Skeletal muscle satellite cell (primary cell): Measurements from ENCODE around the gene CYP27C1.
"Not testable (repeated sequence)": the region's sequence is repeated elsewhere in the genome, so short reads cannot be mapped to it uniquely, and the experiment has no call there.

Experiments used
- H3K27me3 ChIP-seq: 2 replicates; pipeline ENCODE4 v1.7.0; 2013; ENCODE audit warnings: low read length; ENCODE audit not compliant: control insufficient read depth, insufficient read depth
- H3K36me3 ChIP-seq: 2 replicates; pipeline ENCODE4 v1.7.0; 2013; ENCODE audit warnings: mild to moderate bottlenecking, control low read depth, low read length; ENCODE audit not compliant: insufficient read depth
- H3K4me1 ChIP-seq: 2 replicates; pipeline ENCODE4 v1.7.0; 2013; ENCODE audit warnings: low read length; ENCODE audit not compliant: control insufficient read depth, insufficient read depth
- H3K4me2 ChIP-seq: 2 replicates; pipeline ENCODE4 v1.7.0; 2013; ENCODE audit warnings: mild to moderate bottlenecking, low read length
- H3K4me3 ChIP-seq: 2 replicates; pipeline ENCODE4 v1.7.0; 2013; ENCODE audit warnings: low read length
- H3K9ac ChIP-seq: 2 replicates; pipeline ENCODE4 v1.7.0; 2013; ENCODE audit warnings: mild to moderate bottlenecking, low read depth, low read length, moderate library complexity
- H3K9me3 ChIP-seq: replicated peaks from 2 replicates; pipeline ENCODE4 v1.7.0; 2013; ENCODE audit warnings: mild to moderate bottlenecking, control low read depth, low read length

The CYP27C1 gene

DNA sequence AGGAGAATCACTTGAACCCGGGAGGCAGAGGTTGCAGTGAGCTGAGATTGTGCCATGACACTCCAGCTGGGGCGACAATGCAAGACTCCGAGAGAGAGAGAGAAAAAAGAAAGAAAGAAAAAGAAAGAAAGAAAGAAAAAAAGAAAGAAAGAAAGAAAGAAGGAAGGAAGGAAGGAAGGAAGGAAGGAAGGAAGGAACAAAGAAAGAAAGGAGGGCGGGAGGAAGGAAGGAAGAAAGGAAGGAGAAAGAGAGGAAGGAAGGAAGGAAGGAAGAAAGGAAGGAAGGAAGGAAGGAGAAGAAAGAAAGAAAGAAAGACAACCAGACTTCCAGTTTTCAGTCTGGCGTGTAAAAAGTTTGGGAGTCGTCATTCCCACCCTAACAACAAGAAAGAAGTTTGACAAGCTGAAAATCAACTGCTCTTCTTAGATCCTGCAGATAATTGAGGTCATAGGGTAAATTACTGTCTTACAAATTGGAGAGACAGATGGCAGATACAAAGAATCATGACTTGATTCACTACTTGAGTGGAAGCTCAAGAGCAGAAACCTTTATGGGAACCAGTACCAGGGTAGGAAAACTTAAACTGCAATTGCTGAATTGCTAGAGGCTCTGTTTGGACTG, 15.1 kb upstream of the CYP27C1 start:
- no peaks in the 10 kb centered on the region for H3K36me3 ChIP-seq
- H3K4me1 ChIP-seq, result no peaks in the 10 kb centered on the region
- H3K9me3 ChIP-seq, result no peaks in the 10 kb centered on the region
- no peak overlapping the region for H3K9ac ChIP-seq
- no peak overlapping the region for H3K4me2 ChIP-seq
- H3K27me3 ChIP-seq, result no peaks in the 10 kb centered on the region
- no peak overlapping the region for H3K4me3 ChIP-seq

- no peaks in the 10 kb centered on the region for H3K9me3 ChIP-seq
- H3K4me3 ChIP-seq, result no peak overlapping the region
- no peaks in the 10 kb centered on the region for H3K36me3 ChIP-seq
- no peak overlapping the region for H3K9ac ChIP-seq
- H3K4me2 ChIP-seq, result no peak overlapping the region
- no peaks in the 10 kb centered on the region for H3K4me1 ChIP-seq
- H3K27me3 ChIP-seq, result no peaks in the 10 kb centered on the region
These were observed 13.6 kb upstream of the CYP27C1 start for GRCh38 chr2:127233710-127234109.

DNA sequence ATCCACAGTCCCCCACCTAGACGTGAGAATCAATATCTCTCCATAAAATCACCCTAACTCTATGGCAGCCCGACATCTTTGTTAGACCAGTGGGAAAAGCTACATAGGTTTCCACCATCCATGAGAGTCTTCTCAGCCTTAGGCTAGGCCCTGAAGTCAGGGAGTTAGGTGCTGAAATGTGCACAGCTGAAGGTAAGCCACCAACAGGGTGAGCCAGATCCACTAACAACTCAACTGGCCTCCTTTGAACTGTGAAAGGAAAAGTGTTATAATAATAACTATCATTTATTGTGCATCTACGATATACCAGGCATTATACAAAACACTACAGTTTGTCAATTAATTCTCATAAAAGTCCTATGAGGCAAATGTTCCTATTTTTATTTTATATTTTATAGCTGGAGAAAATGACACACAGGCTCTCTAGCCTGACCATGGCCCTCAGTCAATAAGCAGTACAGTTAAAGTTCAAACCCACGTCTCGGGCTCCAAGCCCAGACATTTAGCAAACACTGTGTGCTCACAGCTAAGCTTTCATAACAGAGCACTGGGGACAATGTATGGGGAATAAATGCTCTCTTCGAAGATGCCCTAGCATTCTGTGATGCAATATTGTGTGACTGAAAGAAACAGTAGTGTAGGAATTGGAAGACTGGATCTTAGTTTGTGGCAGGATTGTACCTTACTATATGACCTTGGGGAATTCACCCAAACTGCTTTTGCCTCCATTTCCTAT, 11.2 kb upstream of the CYP27C1 start:
- H3K4me2 ChIP-seq, result no peak overlapping the region
- H3K4me1 ChIP-seq, result peaks cover 8% of the 10 kb centered on the region
- no peak overlapping the region for H3K9ac ChIP-seq
- no peaks in the 10 kb centered on the region for H3K36me3 ChIP-seq
- H3K4me3 ChIP-seq, result no peak overlapping the region
- no peaks in the 10 kb centered on the region for H3K27me3 ChIP-seq
- H3K9me3 ChIP-seq, result no peaks in the 10 kb centered on the region

GRCh38 chr2:127229555-127229954, 9.5 kb upstream of the CYP27C1 start:
- H3K4me2 ChIP-seq, result no peak overlapping the region
- no peak overlapping the region for H3K4me3 ChIP-seq
- H3K27me3 ChIP-seq, result no peaks in the 10 kb centered on the region
- H3K9me3 ChIP-seq, result no peaks in the 10 kb centered on the region
- peaks cover 25% of the 10 kb centered on the region for H3K4me1 ChIP-seq
- H3K36me3 ChIP-seq, result no peaks in the 10 kb centered on the region
- no peak overlapping the region for H3K9ac ChIP-seq

- H3K9me3 ChIP-seq, result no peaks in the 10 kb centered on the region
- H3K27me3 ChIP-seq, result no peaks in the 10 kb centered on the region
- no peaks in the 10 kb centered on the region for H3K36me3 ChIP-seq
- no peak overlapping the region for H3K4me2 ChIP-seq
- no peak overlapping the region for H3K4me3 ChIP-seq
- H3K9ac ChIP-seq, result no peak overlapping the region
- peaks cover 25% of the 10 kb centered on the region for H3K4me1 ChIP-seq
These were observed 8.0 kb upstream of the CYP27C1 start for GRCh38 chr2:127228102-127228501.

DNA sequence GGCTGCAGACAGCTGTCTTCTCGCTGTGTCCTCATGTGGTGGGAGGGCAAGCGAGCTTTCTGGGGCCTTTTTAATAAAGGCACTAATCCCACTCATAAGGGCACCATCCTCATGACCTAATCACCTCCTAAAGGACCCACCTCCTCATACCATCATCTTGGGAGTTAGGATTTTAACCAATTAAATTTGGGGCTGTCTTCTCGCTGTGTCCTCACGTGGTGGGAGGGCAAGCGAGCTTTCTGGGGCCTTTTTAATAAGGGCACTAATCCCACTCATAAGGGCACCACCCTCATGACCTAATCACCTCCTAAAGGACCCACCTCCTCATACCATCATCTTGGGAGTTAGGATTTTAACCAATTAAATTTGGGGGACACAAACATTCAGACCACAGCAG, 7.2 kb upstream of the CYP27C1 start:
- not testable (repeated sequence) for H3K4me3 ChIP-seq, H3K27me3 ChIP-seq, H3K9ac ChIP-seq, H3K9me3 ChIP-seq, H3K36me3 ChIP-seq
- Histone ChIP-seq H3K4me2 (peak overlapping the region; percentile 75), H3K4me1 (peaks cover 25% of the 10 kb centered on the region)

DNA sequence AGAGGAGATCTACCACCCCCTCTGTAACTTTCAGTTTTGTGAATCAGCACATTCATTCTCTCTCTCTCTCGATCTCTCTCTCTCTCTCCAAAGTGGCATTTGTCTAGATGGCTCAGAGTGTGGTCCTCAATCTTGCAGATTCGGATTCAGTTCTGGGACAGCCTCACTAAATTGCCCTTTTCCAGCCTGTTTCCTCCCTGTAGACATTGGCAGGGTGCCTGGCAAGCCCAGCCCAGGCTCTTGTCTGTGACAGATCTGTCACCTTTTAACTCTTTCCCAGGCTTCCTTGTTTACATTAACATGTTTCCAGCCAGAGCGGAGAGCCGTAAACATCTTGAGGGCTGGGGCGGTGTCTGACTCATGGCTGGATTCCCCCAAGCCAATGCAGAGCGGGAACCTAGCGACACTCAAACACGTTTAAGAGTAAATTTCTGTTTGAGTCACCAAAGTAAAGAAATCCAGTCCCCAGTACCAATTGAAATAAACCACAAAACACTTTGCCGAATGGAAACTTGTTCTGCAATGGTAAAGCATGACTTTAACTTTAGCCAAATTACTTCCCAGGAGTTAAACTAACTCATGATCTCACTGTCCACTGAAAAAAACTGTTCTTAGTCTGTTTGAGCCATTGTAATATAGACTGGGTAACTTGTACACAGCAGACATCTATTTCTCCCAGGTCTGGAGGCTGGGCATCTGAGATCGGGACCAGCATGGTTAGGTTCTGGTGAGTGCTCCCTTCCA, 6.6 kb upstream of the CYP27C1 start:
- H3K4me3 ChIP-seq, result peak overlapping the region; percentile 53
- H3K4me2 ChIP-seq, result peak overlapping the region; percentile 75
- H3K36me3 ChIP-seq, result no peaks in the 10 kb centered on the region
- H3K9me3 ChIP-seq, result no peaks in the 10 kb centered on the region
- H3K9ac ChIP-seq, result no peak overlapping the region
- H3K27me3 ChIP-seq, result no peaks in the 10 kb centered on the region
- peaks cover 25% of the 10 kb centered on the region for H3K4me1 ChIP-seq

GRCh38 chr2:127226132-127226519, 6.0 kb upstream of the CYP27C1 start:
- Histone ChIP-seq H3K27me3 (no peaks in the 10 kb centered on the region), H3K9ac (no peak overlapping the region), H3K36me3 (no peaks in the 10 kb centered on the region), H3K4me1 (peaks cover 25% of the 10 kb centered on the region), H3K4me2 (peak overlapping the region; percentile 75), H3K4me3 (peak overlapping the region; percentile 53), H3K9me3 (no peaks in the 10 kb centered on the region)

GRCh38 chr2:127225186-127225960, 5.3 kb upstream of the CYP27C1 start:
- Histone ChIP-seq H3K27me3 (no peaks in the 10 kb centered on the region), H3K4me3 (peak overlapping the region; percentile 43), H3K4me2 (peak overlapping the region; percentile 75), H3K9me3 (no peaks in the 10 kb centered on the region), H3K9ac (peak overlapping the region; percentile 53), H3K36me3 (no peaks in the 10 kb centered on the region), H3K4me1 (peaks cover 25% of the 10 kb centered on the region)

DNA sequence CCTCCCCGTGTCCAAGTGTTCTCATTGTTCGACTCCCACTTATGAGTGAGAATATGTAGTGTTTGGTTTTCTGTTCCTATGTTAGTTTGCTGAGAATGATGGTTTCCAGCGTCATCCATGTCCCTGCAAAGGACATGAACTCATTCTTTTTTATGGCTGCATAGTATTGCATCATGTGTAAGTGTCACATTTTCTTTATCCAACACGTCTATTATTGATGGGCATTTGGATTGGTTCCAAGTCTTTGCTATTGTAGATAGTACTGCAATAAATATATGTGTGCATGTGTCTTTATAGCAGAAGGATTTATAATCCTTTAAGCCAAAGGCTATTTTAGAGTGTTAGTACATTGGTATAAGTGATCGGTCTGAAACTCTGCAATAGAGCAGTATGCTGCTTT, 4.0 kb upstream of the CYP27C1 start:
- not testable (repeated sequence) for H3K4me3 ChIP-seq, H3K27me3 ChIP-seq, H3K36me3 ChIP-seq, H3K9me3 ChIP-seq, H3K9ac ChIP-seq, H3K4me2 ChIP-seq
- peaks cover 28% of the 10 kb centered on the region for H3K4me1 ChIP-seq

DNA sequence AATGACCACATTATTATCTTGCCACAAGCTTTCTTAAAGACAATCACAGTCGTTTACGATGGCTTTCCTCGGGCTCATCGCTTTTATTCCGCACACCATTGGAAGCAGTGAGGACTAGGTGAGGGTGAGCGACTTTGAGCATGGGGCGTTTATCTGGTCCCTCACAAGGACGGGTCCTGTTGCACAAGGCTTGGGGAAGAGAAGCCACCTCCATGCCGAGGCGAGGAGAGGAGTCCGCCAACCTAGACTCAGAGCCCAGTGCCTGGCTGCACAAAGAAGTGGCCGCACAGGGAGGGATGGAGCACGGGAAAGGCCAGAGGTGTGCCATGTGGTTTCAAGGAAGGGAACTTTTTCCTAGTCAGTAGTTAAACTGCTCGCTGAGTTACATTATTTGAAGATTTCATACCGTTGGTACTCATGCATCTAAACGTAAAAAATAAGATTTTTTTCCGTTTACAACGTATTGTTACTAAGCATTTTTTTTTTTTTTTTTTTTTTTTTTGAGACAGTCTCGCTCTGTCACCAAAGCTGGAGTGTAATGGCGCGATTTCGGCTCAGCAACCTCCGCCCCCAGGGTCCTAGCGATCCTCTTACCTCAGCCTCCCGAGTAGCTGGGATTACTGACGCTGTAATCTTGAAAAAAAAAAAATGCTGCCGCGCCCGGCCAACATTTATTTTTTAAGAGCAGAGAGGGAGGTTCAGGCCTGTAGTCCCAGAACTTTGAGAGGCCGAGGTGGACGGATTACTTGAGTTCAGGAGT, 849 bp upstream of the CYP27C1 start:
- Histone ChIP-seq H3K9ac (no peak overlapping the region), H3K4me2 (peak overlapping the region; percentile 95), H3K9me3 (peaks cover 7% of the 10 kb centered on the region), H3K36me3 (no peaks in the 10 kb centered on the region), H3K4me3 (peak overlapping the region; percentile 76), H3K4me1 (peaks cover 33% of the 10 kb centered on the region), H3K27me3 (no peaks in the 10 kb centered on the region)
